Middle frontal gyrus (tissue), 1 donor: ENCODE data around the gene CBL.
"Not testable (repeated sequence)": the region's sequence is repeated elsewhere in the genome, so short reads cannot be mapped to it uniquely, and the experiment has no call there.

ENCODE experiments used
- DNase-seq: peaks from one replicate; pipeline ENCODE4 v3.0.0-alpha.2; 2015; ENCODE audit warnings: low spot score; ENCODE audit errors: extremely low spot score

Gene CBL

GRCh38 chr11:119184399-119184798 lies 21.7 kb upstream of the CBL start:
- not testable (repeated sequence) for DNase-seq

GRCh38 chr11:119185981-119186634 lies 20.0 kb upstream of the CBL start:
- no peak for DNase-seq

- no peak for DNase-seq
Observed at GRCh38 chr11:119187123-119187892, 18.8 kb upstream of the CBL start.

- DNase-seq, result no peak
Observed at GRCh38 chr11:119188067-119188466, 18.1 kb upstream of the CBL start.

- no peak for DNase-seq
Observed at GRCh38 chr11:119188887-119189286, 17.3 kb upstream of the CBL start.

GRCh38 chr11:119189393-119189792 lies 16.7 kb upstream of the CBL start:
- DNase-seq, result no peak

- no peak for DNase-seq
Observed at GRCh38 chr11:119190531-119190930, 15.6 kb upstream of the CBL start.

GRCh38 chr11:119191265-119191664 lies 14.9 kb upstream of the CBL start:
- not testable (repeated sequence) for DNase-seq

GRCh38 chr11:119192111-119192510 lies 14.0 kb upstream of the CBL start:
- no peak for DNase-seq

- DNase-seq, result no peak
Observed at GRCh38 chr11:119193001-119193400, 13.1 kb upstream of the CBL start.

- no peak for DNase-seq
Observed at GRCh38 chr11:119193626-119194025, 12.5 kb upstream of the CBL start.

GRCh38 chr11:119194811-119195440 lies 11.2 kb upstream of the CBL start:
- no peak for DNase-seq

- no peak for DNase-seq
Observed at GRCh38 chr11:119195680-119196079, 10.5 kb upstream of the CBL start.

- peak; percentile 33 for DNase-seq
Observed at GRCh38 chr11:119196833-119197483, 9.2 kb upstream of the CBL start.

- no peak for DNase-seq
Observed at GRCh38 chr11:119198925-119199324, 7.2 kb upstream of the CBL start.

- DNase-seq, result not testable (repeated sequence)
Observed at GRCh38 chr11:119201236-119201635, 4.9 kb upstream of the CBL start.

GRCh38 chr11:119202554-119202953 lies 3.6 kb upstream of the CBL start:
- DNase-seq, result no peak

GRCh38 chr11:119204066-119204465 lies 2.1 kb upstream of the CBL start:
- no peak for DNase-seq

GRCh38 chr11:119205080-119205479 lies 1.1 kb upstream of the CBL start:
- no peak for DNase-seq

- no peak for DNase-seq
Observed at GRCh38 chr11:119206511-119207414, 624 bp downstream of the CBL start.

GRCh38 chr11:119207415-119207960 lies 1.3 kb downstream of the CBL start:
- no peak for DNase-seq
